HG02981 (cell line): ENCODE results near the gene LARGE2.
A peak's percentile ranks its signal among the peaks of the same experiment; 100 is the strongest.
"Not testable (repeated sequence)": the region's sequence is repeated elsewhere in the genome, so short reads cannot be mapped to it uniquely, and the experiment has no call there.

Experiments
- ATAC-seq: cut with Tn5 transposase; IDR thresholded peaks from one replicate; pipeline ENCODE4 v1.9.1; 2021; ENCODE audit warnings: mild to moderate bottlenecking, moderate library complexity; ENCODE audit not compliant: unreplicated experiment

Gene LARGE2

DNA sequence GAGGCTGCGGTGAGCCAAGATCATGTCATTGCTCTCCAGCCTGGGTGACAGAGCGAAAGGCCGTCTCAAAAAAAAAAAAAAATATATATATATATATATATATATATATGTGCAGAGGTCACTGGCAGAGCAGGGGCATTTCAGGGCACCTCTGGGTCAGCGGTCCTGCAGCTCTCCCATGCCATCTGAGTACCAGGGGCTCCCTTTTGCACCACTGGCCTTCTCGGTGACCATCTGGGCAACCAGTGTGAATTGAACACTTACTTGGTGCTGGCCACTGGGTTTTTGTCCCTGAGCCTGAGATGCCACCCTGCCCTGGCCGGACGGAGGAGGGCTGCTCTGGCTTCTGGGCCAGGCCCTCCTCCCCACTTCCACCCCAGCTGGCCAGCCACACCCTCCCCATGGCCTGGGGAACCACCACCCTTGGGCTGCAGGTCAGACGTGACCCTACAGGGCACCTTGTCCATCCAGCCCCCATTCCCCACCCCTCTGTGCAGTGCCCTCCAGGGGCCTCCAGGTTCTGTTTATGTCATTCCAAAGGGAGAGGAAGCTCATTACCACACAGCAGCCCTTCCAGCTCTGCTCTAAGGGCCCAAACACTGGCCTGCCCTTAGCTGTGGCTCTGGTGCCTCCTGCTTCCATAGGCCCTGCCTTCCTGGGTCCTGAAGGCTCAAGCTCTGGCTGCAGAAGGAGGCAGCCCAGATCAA lies 26.8 kb upstream of the LARGE2 start:
- ATAC-seq, result no peak

DNA sequence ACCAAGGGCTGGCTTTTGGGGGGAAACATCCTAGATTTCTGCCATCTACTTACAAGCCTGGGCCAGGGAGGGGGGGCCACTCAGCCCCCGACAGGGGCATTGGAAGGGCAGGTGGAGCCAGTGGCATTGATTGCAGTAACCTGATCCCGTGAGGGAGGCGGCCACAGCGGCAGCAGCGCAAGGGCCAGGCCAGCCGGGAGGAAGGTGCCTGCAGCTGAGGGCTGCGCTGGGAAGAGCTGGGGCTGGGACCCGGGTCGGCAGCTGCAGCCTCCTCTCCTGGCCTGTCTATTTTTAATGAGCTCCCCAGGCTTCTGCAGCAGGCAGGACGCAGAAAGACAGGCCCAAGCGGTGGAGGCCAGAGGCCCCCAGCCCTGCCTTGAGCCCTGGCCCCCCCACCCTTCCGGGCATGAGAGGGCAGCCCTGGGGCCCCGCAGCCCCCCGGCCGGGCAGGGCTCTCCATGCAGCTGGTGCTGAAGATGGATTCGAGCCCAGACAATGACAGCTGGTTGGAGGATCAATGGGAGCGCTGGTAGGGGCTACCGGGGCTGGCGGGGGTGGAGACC lies 26.0 kb upstream of the LARGE2 start:
- no peak for ATAC-seq

DNA sequence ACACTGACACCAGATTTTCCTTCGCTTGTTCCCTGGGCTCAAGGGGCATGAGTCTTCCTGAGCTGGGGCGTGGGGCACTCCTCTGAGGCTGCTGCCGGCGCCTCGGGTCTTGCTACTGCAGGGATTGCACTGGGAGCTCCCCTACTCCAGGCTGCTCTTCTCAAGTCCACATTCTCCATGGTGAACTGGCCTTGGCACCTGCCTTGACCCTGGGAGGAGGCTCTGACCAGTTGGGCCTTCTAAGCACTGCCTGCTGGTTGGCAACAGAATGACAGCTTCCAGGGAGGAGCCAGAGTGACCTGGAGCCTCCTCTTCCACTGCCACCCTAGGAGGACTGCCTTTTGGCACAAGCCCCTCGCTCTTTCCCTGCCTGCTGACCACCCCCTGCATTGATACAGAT lies 24.9 kb upstream of the LARGE2 start:
- no peak for ATAC-seq

DNA sequence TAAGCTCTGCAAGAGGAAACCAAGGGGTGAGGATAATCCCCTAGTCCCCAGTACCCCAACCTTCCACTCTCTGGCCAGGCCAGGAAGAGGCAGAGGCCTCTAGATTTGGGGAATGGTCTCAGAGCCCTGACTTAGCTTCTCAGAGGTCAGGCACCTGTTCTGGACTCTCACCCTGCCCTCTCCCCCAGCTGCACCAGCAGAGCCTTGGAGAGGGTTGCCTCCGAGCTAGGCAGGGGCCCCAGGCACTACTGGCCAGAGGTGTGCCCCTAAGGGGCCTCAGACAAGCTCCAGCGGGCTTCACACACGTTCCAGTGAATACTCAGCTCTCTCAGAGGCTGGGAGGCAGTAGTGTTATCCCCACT lies 23.4 kb upstream of the LARGE2 start:
- ATAC-seq, result no peak

DNA sequence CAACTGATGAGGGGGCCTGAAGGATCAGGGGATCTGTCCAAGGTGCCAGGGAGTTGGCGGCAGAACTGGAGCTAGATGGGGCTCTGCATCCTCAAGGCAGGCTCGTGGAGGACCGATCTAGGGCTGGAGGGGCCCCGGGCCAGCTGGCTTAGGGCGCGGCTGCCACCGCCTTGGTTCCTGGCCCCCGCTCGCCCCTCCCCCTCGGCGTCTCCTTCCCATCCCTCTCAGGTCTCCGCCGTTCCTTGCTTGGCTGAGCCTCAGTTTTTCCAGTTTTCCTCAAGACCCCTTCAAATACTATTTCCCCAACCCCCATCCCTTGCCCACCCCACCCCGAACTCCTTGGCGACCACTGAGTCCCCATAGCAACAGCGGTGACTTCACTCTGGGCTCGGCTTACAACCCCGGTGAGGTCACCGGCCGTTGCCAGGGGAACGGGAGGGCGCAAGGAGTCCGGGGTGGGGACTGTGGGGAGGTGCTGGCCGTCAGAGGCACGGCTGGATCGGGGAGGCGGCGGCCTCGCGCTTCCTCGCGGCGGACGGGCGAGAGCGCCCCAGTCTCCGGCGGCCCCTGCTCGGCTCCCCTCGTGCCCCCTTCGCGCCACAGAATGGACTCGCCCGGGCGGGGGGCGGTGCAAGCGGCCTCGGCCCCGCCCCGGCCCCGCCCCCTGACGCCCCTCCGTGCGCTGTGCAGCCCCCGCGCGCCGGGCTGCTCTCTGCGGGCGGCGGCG lies 22.8 kb upstream of the LARGE2 start:
- peak; percentile 70 for ATAC-seq

DNA sequence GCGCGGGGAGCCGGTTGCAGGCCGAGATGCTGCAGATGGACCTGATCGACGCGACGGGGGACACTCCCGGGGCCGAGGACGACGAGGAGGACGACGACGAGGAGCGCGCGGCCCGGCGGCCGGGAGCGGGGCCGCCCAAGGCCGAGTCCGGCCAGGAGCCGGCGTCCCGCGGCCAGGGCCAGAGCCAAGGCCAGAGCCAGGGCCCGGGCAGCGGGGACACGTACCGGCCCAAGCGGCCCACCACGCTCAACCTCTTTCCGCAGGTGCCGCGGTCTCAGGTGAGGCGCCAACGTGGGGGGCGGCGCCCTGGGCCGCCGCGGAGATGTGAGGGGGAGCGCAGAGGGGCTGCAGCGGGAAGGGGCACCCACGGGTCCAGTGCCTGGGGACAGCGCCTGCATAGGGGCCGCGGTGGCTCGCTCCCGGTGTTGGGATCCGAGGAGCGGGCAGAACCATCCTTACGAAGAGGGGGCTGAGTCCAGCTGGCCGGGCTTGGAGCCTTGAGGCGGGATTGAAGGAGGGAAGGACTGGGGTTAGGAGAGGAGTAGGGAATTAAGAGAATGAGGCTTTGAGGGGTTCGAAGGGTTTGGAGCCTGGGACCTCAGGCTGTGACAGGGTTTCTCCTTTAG lies 22.2 kb upstream of the LARGE2 start:
- not testable (repeated sequence) for ATAC-seq

DNA sequence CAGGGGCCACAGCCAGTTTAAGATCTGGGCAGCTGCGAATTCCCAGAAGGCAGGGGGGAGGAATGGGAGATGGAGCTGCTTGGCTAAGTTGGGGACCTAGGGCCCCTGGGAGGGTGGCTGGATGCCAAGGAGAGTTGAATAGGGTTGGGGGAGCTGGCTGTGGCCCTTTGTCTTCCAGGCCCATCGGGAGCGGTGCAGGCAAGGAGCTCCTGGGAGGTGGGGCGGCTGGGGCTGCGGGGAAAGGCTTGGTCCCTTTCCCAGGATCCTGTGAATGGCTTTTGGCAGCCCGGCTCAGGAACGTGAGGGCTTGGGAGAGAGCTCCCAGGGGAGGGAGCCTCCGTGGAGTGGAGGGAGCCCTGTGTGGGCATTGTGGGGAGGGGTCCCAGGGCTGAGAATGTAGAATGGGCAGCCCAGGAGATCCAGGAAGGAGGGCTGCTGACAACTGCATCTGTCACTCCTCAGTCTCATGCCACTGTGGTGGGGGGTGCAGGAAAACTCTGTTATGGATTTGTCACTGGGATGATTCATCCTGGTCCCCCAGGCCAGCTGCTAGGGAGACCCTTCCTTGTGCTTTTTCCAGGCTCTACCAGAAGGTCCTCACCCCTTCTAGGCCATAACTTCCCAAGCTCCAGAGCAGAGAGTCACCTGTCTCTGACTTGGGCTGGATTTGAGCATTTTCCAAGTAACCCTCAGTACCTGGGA lies 21.4 kb upstream of the LARGE2 start:
- no peak for ATAC-seq

DNA sequence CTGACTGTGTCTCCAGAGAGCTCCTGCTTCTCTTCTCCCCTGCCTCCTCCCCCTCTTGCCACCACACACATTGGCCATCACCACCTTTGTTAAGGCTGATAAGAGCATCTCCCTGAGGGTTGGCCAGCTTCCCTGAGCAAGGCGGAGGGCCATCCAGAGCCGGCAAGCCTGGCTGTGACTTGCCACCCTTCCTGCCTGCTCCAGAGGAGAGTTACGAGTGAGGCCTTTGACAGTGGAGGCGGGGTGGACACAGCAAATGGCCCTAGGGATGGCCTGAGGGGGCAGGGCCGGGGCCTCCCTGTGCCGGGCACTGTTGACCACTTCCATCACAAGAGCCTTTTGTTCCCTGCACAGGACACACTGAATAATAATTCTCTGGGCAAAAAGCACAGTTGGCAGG lies 20.8 kb upstream of the LARGE2 start:
- no peak for ATAC-seq

DNA sequence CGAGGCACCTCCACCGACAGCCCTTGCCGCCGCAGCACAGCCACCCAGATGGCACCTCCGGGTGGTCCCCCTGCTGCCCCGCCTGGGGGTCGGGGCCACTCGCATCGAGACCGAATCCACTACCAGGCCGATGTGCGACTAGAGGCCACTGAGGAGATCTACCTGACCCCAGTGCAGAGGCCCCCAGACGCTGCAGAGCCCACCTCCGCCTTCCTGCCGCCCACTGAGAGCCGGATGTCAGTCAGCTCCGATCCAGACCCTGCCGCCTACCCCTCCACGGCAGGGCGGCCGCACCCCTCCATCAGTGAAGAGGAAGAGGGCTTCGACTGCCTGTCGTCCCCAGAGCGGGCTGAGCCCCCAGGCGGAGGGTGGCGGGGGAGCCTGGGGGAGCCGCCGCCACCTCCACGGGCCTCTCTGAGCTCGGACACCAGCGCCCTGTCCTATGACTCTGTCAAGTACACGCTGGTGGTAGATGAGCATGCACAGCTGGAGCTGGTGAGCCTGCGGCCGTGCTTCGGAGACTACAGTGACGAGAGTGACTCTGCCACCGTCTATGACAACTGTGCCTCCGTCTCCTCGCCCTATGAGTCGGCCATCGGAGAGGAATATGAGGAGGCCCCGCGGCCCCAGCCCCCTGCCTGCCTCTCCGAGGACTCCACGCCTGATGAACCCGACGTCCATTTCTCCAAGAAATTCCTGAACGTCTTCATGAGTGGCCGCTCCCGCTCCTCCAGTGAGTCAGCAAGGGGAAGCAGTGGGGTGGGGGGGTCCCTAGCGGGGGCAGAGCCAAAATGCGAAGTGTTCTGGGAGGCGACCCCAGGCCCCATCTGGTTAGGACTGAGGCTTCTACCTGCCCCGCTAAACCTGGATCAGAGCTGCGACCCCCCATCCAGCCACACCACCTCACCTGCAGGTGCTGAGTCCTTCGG lies 19.7 kb upstream of the LARGE2 start:
- ATAC-seq, result no peak

DNA sequence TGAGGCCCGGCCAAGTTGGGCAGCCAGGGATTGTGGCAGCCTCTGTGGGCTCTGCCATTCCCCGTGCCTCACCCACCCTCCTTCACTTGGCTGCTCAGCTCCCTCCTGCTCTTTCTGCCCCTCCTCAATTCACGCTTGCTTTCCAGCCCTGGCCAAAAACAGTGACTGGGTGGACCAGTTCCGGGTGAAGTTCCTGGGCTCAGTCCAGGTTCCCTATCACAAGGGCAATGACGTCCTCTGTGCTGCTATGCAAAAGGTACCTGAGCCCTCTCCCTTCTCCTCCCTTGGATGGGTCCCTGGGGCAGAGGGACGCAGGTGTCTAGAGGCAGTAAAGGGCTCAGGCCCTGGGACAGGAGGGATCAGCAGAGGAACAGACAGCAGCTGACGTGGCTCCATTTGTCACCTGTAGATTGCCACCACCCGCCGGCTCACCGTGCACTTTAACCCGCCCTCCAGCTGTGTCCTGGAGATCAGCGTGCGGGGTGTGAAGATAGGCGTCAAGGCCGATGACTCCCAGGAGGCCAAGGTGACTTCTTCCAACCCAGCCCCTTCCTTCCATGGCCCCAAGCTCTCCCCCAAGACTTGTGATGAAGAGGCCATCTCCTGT lies 18.0 kb upstream of the LARGE2 start:
- ATAC-seq, result no peak

DNA sequence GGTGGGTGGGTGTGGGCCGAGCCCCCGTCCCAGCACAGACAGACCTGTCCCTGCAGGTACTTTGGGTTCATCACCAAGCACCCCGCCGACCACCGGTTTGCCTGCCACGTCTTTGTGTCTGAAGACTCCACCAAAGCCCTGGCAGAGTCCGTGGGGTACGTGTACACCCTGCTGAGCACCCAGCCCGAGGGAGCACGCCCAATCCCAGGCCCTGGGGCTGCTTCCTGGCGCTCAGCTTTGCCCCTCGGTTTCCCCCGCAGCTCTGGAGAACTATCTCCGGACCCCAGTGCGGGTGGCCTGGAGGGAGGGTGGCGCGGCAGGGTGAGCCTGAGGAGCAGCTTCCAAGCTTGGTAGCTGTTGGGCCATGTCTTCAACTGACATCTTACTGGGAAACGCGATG lies 17.4 kb upstream of the LARGE2 start:
- no peak for ATAC-seq

DNA sequence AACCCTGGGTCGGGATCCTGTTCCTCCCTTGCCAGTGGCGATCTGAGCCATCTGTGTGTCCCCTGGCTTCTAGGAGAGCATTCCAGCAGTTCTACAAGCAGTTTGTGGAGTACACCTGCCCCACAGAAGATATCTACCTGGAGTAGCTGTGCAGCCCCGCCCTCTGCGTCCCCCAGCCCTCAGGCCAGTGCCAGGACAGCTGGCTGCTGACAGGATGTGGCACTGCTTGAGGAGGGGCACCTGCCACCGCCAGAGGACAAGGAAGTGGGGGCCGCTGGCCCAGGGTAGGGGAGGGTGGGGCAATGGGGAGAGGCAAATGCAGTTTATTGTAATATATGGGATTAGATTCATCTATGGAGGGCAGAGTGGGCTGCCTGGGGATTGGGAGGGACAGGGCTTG lies 16.9 kb upstream of the LARGE2 start:
- not testable (repeated sequence) for ATAC-seq

DNA sequence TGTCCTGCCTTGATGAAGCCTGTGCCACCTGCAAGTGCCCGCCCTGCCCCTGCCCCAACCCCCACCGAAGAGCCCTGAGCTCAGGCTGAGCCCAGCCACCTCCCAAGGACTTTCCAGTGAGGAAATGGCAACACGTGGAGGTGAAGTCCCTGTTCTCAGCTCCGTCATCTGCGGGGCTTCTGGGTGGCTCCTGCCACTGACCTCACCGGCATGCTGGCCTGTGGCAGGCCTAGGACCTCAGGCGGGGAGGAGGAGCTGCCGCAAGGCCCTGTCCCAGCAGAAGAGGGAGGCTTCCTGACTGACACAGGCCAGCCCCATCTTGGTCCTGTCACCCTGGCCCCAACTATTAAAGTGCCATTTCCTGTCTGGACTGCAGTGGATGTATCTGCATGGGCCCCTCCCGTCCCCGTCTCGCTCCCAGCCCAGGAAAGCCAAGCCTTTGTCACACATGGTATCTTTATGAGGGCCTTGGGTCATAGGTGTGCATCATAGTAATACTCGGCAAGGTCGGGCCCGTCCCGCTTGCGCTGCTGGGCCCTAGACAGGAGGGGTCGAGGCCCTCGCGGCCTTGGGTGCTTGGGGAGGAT lies 16.3 kb upstream of the LARGE2 start:
- no peak for ATAC-seq

DNA sequence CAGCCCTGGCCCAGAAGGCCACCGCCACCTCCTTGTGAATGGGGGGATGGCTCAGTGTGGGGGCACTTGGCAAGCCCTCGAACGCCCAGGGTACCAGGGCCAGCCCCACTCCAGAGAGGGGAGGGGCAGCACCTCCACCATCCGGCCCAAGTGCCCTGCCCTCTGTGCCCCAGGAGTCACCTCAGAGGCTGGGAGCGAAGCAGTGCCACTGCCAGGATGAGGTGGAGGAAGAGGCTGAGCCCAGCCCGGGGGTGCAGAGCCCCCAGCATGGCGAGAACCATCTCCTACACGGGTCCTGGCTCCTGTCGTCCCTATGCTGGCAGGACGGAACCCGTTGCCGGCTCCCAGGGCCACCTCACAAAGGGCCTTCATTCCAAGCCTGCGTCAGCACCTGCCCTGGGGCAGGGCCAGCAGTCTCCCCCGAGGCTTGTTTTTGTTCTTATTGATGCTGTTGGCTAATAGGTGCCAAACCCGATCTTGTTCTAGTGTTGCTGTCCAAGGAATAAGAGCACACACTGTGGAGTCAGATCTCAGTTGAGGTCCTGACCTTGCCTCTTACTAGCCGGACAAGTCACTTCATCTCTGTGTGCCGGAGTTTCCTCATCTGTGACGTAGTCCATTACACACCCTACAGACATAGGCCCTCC lies 15.4 kb upstream of the LARGE2 start, which contains the start of gene FREY1:
FREY1 (minus strand) TSS at position 307 of the 647 bp plus-strand sequence; CDS start at position 281, 26 bp downstream.
- no peak for ATAC-seq

DNA sequence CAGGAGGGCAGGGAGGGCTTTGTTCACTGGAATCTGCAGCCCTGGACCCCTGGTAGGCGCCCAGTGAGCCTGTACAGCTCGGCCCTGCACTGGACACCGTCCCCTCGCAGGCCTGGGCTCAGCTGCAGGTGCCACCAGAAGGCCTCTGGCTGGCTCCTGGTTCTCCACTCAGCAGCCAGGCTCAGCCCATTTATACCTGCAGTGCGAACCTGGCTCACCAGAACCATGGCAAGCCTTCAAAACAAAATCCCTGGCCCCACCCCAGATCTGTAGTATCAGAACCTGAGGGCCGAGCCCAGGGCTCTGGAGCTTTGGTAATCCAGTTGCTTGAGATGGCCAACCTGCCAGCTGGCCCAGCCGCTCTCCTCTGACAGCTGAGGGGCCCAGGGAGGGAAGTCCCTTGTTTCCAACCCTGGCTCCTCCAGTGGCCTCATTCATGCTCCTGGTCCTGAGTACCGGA lies 14.5 kb upstream of the LARGE2 start:
- ATAC-seq, result no peak

DNA sequence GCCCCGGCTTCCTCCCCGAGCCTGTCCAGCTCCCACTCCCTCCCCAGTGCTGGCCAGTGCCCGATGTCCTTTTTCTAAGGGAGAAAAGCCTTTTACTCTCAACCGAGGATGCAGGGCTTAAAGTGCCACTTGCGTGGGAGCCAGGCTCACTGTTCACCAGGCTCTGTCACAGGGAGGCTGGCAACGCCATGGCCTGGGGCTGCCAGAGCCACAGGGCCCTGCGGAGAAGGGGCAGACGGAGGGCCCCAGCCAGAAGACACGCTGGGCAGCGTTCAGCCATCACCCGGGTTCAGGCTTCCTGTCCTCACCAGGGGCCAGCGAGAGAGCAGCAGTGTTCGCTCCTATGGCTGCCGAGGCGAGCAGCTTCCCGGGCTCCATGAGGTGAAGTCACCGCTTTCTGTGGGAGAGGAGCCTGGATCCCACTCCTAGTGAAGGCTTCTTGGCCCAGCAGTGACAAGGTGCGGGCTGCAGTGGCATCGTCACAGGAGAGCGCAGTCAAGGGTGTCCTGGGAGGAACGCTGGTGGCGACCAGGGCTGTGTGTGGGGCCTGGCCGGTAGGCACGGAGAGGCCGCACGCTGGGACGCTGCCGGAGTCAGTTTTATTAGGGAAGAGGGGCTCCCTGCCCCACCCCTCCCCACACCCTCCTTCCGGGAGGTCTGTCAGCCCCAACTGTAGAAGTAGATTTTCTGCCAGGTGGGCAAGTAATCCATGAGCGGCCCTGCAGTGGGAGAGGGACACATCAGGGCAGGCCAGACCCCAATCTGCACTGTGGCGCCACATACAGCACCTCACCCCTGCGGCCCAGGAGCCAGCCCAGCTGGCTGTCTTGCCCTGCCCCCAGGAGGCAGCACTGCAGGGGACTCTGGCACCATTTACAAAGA lies 12.6 kb upstream of the LARGE2 start:
- no peak for ATAC-seq

DNA sequence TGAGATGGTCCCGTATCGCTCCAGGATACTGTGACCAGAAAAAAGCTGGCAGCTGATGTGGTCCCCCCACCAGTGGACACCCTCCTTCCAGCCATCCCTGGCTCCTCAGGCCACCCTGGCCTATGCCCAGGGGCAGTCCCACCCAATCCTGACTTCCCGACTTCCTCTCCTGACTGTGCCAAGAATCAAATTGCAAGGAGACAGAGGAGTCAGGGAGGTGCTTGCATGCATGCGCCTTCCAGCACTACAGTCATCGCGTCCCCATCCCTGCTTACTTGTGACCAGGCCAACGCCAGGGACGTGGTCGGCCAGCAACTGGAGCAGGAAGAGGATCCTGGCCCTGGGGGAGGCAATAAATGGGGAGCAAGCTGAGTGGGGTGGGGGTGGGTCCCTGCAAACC lies 11.8 kb upstream of the LARGE2 start:
- no peak for ATAC-seq

DNA sequence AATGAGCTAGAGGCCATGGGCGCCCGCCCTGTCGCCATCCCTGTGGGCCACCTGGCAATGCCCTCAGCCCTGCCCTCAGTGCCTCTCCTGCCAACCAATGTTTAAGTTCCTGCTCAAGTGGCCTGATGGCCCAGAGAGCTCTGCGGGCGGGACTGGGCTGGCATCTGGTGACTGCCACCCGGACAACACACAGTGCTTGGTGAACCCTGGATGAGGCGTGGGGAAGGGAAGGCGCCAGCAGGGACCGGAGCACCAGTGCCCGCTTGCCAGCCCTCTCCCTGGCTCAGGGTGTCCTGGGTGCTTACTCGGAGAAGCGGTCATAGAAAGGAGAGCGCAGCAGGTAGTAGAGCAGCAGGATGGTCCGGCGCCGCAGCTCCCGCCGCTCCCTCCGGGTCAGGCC lies 8.9 kb upstream of the LARGE2 start:
- no peak for ATAC-seq
